Peyer's patch (tissue), 4 donors: ENCODE results near the gene WDR5. TPM values are rescaled to one million over a fixed set of nuclear protein-coding genes. Genes with fewer than 3 reads are reported as not detected.

Experiments used
- DNase-seq, 3 donors: peaks; one replicate each; pipeline ENCODE4 v3.0.0-alpha.2; 2017 to 2019
- H3K27ac ChIP-seq, 4 donors: fragments of 200-600 bp; sonication (generic); one replicate each; pipeline ENCODE4 v1.5.1; 2016 to 2019
- H3K27me3 ChIP-seq, 2 donors: fragments of 200-600 bp; sonication (generic); one replicate each; pipeline ENCODE4 v1.5.1; 2019
- H3K36me3 ChIP-seq, 3 donors: fragments of 200-600 bp; sonication (generic); one replicate each; pipeline ENCODE4 v1.5.1; 2016 to 2019
- H3K4me1 ChIP-seq, 4 donors: fragments of 200-600 bp; sonication (generic); one replicate each; pipeline ENCODE4 v1.5.1; 2016 to 2019
- H3K4me3 ChIP-seq, 4 donors: fragments of 200-600 bp; sonication (generic); 1 replicate in 3 of 4; 2 replicates in 1 of 4; pipeline ENCODE4 v1.5.1; 2016 to 2019; ENCODE audit warnings: mild to moderate bottlenecking in 1 of 4
- H3K9me3 ChIP-seq, 4 donors: fragments of 200-600 bp; sonication (generic); one replicate each; pipeline ENCODE4 v1.5.1; 2016 to 2019; ENCODE audit warnings: mild to moderate bottlenecking in 1 of 4
- POLR2A ChIP-seq, 2 donors: fragments of 450-650 bp; IDR thresholded peaks; one replicate each; pipeline ENCODE4 v1.5.1; 2017; ENCODE audit warnings: antibody characterized with exemption in 2 of 2, mild to moderate bottlenecking in 2 of 2, moderate library complexity in 2 of 2
- total RNA-seq, 4 donors: library from RNA; depleted of rRNA; stranded (reverse); fragments of >200 nt; gene quantifications; one replicate each; pipeline ENCODE4 v1.1.0, GENCODE V29; 2016
- TF ChIP-seq, protein P1 (sequence below), 6 experiments: fragments of 450-650 bp in 4 of 6; fragments of 200-600 bp in 2 of 6; sonication (generic) in 1 of 6; IDR thresholded peaks; one replicate each; pipeline ENCODE4 v1.5.1; 2017 to 2019; ENCODE audit warnings: antibody characterized with exemption in 6 of 6, mild to moderate bottlenecking in 3 of 6, moderate library complexity in 1 of 6

WDR5 gene
- total RNA-seq, 4 donors from 2014 or later = 21.4 to 34.7 (median 24.2) TPM

- no peaks in the 10 kb centered on the region for H3K9me3 ChIP-seq
- peaks cover 0 to 14% (median 6%) of the 10 kb centered on the region in 4 donors for H3K4me1 ChIP-seq
- H3K4me3 ChIP-seq = no peak overlapping the region
- H3K27me3 ChIP-seq = peaks cover 0 to 3% of the 10 kb centered on the region in 2 donors
- peak overlapping the region in 1 of 4 donors; percentile 75 for H3K27ac ChIP-seq
- no peaks in the 10 kb centered on the region for H3K36me3 ChIP-seq
- TF ChIP-seq POLR2A (IDR thresholded peaks at IDR 0.05) = no peak
- TF ChIP-seq, protein P1, sequence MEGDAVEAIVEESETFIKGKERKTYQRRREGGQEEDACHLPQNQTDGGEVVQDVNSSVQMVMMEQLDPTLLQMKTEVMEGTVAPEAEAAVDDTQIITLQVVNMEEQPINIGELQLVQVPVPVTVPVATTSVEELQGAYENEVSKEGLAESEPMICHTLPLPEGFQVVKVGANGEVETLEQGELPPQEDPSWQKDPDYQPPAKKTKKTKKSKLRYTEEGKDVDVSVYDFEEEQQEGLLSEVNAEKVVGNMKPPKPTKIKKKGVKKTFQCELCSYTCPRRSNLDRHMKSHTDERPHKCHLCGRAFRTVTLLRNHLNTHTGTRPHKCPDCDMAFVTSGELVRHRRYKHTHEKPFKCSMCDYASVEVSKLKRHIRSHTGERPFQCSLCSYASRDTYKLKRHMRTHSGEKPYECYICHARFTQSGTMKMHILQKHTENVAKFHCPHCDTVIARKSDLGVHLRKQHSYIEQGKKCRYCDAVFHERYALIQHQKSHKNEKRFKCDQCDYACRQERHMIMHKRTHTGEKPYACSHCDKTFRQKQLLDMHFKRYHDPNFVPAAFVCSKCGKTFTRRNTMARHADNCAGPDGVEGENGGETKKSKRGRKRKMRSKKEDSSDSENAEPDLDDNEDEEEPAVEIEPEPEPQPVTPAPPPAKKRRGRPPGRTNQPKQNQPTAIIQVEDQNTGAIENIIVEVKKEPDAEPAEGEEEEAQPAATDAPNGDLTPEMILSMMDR (IDR thresholded peaks at IDR 0.05) = no peak
- no peak for DNase-seq
Measured at GRCh38 chr9:134170532-134171315, 34.8 kb downstream of the WDR5 start.

DNA sequence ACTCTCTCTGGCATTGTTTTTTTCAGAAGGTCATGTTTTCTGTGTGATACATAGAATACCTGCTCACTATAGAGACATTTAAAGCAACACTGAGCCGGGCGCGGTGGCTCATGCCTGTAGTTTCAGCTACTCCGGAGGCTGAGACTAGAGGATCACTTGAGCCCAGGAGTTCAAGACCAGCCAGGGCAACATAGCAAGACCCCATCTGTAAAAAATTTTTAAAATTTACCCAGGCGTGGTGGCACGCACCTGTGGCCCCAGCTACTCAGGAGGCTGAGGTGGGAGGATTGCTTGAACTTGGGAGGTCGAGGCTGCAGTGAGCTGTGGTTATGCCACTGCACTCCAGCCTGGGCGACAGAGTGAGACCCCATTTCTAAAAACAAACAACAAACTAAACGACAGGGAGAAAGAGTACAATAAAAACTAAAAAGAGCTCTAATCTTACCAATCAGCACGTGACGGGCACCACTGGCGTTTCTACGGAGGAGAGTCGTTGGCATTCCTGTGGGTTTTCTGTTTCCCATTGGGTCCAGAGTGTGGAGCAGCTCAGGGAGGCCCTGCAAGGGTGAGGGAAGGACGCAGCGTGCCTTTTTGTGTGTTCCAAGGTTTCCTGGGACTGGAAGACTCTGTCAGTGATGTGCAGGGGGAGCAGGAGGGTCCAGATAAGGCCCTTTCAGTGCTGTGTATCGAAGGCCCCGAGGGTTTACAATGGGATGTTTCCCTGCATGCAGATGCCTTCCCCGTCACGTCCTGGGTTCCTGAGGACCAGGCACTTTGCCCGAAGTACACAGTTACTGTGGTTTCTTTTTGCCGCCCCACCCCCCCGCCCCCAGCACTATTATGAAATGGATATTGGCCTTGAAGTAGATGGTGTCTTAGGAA, 35.7 kb downstream of the WDR5 start:
- DNase-seq = no peak
- Histone ChIP-seq H3K27me3 (peaks cover 0 to 11% of the 10 kb centered on the region in 2 donors), H3K4me3 (no peak overlapping the region)

GRCh38 chr9:134172198-134173126, 36.6 kb downstream of the WDR5 start:
- Histone ChIP-seq H3K4me3 (no peak overlapping the region), H3K27ac (peak overlapping the region in 3 of 4 donors; percentile 49 to 68 (median 65)), H3K36me3 (no peaks in the 10 kb centered on the region), H3K4me1 (peaks cover 0 to 22% (median 6%) of the 10 kb centered on the region in 4 donors), H3K9me3 (no peaks in the 10 kb centered on the region), H3K27me3 (peaks cover 0 to 11% of the 10 kb centered on the region in 2 donors)
- no peak for DNase-seq
- TF ChIP-seq POLR2A (IDR thresholded peaks at IDR 0.05) = no peak
- TF ChIP-seq, protein P1 (IDR thresholded peaks at IDR 0.05) = no peak

More for the DNA sequence above, 35.7 kb downstream of the WDR5 start:
- H3K9me3 ChIP-seq = no peaks in the 10 kb centered on the region
- no peaks in the 10 kb centered on the region for H3K36me3 ChIP-seq
- H3K27ac ChIP-seq = peak overlapping the region in 3 of 4 donors; percentile 49 to 68 (median 65)
- H3K4me1 ChIP-seq = peaks cover 0 to 22% (median 6%) of the 10 kb centered on the region in 4 donors
- no peak for TF ChIP-seq POLR2A (IDR thresholded peaks at IDR 0.05)
- TF ChIP-seq, protein P1 (IDR thresholded peaks at IDR 0.05) = no peak

GRCh38 chr9:134173127-134174072, 37.5 kb downstream of the WDR5 start:
- no peak for TF ChIP-seq POLR2A (IDR thresholded peaks at IDR 0.05)
- TF ChIP-seq, protein P1 (IDR thresholded peaks at IDR 0.05) = no peak
- Histone ChIP-seq H3K27me3 (peaks cover 0 to 11% of the 10 kb centered on the region in 2 donors), H3K36me3 (no peaks in the 10 kb centered on the region), H3K27ac (peak overlapping the region in 2 of 4 donors; percentile 65 to 68), H3K4me3 (no peak overlapping the region), H3K4me1 (peaks cover 0 to 22% (median 6%) of the 10 kb centered on the region in 4 donors), H3K9me3 (no peaks in the 10 kb centered on the region)
- no peak for DNase-seq
